Measurements from ENCODE around the gene C21orf91. TPM values are rescaled to one million over a fixed set of nuclear protein-coding genes. Genes with fewer than 3 reads are reported as not detected.
"Not testable (repeated sequence)": the region's sequence is repeated elsewhere in the genome, so short reads cannot be mapped to it uniquely, and the experiment has no call there.

The C21orf91 gene
- total RNA-seq, 2 experiments from 2014 or later = 20.8 to 22.9 TPM

DNA sequence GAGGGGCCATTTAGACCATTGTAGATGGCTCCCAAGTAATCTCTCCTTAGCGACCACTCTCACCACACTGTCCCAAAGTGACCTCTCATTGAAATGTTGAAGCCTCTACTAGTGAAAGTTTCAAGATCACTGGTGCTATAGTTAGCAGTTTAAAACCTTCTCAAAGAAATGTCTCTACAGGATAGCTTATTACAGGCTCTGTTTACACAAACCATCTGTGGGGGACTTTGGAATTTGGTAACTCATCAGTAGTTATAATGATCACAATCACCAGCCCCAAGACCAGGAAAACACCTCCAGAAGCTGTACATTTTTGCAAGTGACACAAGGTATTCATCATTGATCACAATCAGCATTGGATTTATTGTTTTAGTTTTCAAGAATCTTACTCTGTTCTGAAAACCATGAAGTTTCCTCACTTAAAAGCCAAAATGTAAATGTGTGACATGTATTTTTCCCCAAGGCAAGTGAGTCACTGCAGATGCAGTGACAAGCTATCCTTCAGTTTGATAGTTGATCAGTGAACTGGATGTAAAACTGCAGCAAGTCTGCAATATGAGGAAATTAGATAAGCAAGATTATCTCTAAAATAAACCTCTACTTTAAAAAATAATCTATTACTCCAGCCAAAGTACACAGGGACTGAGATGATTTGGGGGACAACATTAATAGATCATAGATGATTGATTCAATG, 41.9 kb downstream of the C21orf91 start:
- intact Hi-C loops (cut with DNase I, micrococcal nuclease) = loop anchor here in 1 of 2 experiments (5.0 kb wide), 1 partner anchor 35 kb away; no protein-coding TSS in a partner anchor
- Mint-ChIP-seq H3K9me3 (ENCODE audit: low read depth) (no peaks in the 10 kb centered on the region), H3K4me3 (no peak overlapping the region), H3K36me3 (ENCODE audit: low read depth) (peaks cover 3% of the 10 kb centered on the region), H3K27ac (peak overlapping the region; percentile 63), H3K27me3 (no peaks in the 10 kb centered on the region), H3K4me1 (peaks cover 62% of the 10 kb centered on the region)
- ChIA-PET CTCF (interaction anchor here (0.9 kb wide), 1 partner anchor 18 kb away, joined by 3 read pairs; no protein-coding TSS in a partner anchor), POLR2A (interaction anchor here (1.8 kb wide), 1 partner anchor 42 kb away, joined by 4 read pairs; the partner anchor contains the start of gene C21orf91)
- DNase-seq = no peak
- peak; percentile 52 for ATAC-seq

DNA sequence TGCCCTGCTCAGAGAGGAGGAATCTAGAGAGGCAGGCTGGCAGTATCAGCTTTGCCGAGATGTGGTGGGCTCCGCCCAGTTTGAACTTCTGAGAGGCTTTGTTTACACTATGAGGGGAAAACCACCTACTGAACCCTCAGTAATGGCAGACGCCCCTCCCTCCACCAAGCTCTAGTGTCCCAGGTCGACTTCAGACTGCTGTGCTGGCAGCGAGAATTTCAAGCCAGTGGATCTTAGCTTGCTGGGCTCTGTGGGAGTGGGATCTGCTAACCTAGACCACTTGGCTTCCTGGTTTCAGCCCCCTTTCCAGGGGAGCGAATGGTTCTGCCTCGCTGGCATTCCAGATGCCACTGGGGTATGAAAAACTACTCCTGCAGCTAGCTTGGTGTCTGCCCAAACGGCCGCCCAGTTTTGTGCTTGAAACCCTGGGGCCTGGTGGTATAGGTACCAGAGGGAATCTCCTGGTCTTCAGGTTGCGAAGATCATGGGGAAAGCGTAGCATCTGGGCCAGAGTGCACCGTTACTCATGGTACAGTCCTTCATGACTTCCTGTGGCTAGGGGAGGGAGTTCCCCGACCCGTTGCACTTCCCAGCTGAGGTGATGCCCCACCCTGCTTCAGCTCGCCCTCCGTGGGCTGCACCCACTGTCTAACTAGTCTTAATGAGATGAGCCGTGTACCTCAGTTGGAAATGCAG, 43.6 kb downstream of the C21orf91 start:
- peak; percentile 69 for DNase-seq
- Mint-ChIP-seq H3K4me3 (peak overlapping the region; percentile 40), H3K27me3 (no peaks in the 10 kb centered on the region), H3K4me1 (peaks cover 45% of the 10 kb centered on the region), H3K27ac (peak overlapping the region; percentile 39), H3K9me3 (ENCODE audit: low read depth) (peaks cover 5% of the 10 kb centered on the region), H3K36me3 (ENCODE audit: low read depth) (peaks cover 3% of the 10 kb centered on the region)
- ATAC-seq = peak; percentile 77
- intact Hi-C loops (cut with DNase I, micrococcal nuclease) = loop anchor here in 1 of 2 experiments (5.0 kb wide), 1 partner anchor 33 kb away; no protein-coding TSS in a partner anchor
- CTCF ChIA-PET = interaction anchor here (0.6 to 2.5 kb wide), 5 partner anchors 8 to 1498 kb away, joined by 3 to 6 read pairs (median 3); no protein-coding TSS in a partner anchor
- POLR2A ChIA-PET = no interaction called here

DNA sequence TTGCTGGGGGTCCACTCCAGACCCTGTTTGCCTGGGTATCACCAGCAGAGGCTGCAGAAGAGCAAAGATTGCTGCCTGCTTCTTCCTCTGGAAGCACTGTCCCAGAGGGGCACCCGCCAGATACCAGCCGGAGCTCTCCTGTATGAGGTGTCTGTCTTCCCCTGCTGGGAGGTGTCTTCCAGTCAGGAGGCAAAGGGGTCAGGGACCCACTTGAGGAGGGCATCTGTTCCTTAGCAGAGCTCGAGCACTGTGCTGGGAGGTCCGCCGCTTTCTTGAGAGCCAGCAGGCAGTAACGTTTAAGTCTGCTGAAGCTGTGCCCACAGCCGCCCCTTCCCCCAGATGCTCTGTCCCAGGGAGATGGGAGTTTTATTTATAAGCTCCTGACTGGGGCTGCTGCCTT, 44.1 kb downstream of the C21orf91 start:
- CTCF ChIA-PET = interaction anchor here (0.6 to 2.5 kb wide), 3 partner anchors 9 to 1497 kb away, joined by 3 to 6 read pairs (median 3); no protein-coding TSS in a partner anchor
- ATAC-seq; DNase-seq; H3K36me3 Mint-ChIP-seq (ENCODE audit: low read depth); H3K9me3 Mint-ChIP-seq (ENCODE audit: low read depth); H3K27me3 Mint-ChIP-seq; H3K4me3 Mint-ChIP-seq; H3K27ac Mint-ChIP-seq; POLR2A ChIA-PET: not testable (repeated sequence)
- intact Hi-C loops (cut with DNase I, micrococcal nuclease) = loop anchor here in 1 of 2 experiments (5.0 kb wide), 1 partner anchor 33 kb away; no protein-coding TSS in a partner anchor
- H3K4me1 Mint-ChIP-seq = peaks cover 40% of the 10 kb centered on the region

DNA sequence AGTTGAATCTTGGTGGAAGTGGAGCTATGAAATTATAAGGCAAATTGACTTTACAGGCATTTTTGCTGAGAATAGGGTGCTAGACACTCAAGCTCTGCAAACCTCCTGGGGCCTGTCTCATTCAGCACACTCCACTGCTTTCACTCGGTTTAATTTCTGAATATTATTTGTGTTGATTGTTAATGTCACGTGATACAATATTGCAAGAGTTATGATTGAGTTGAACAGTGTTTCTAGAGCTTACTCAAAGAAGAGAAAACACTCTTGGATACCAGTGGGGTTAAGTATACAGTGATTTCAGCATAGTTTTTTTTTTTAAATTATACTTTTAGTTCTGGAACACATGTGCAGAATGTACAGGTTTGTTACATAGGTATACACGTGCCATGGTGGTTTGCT, 49.7 kb downstream of the C21orf91 start:
- peaks cover 3% of the 10 kb centered on the region for H3K4me1 Mint-ChIP-seq
- H3K36me3 Mint-ChIP-seq (ENCODE audit: low read depth) = no peaks in the 10 kb centered on the region
- no peak for ATAC-seq
- H3K27me3 Mint-ChIP-seq = no peaks in the 10 kb centered on the region
- CTCF ChIA-PET = no interaction called here
- no peak for DNase-seq
- intact Hi-C loops (cut with DNase I, micrococcal nuclease) = no loop called here
- POLR2A ChIA-PET = no interaction called here
- no peak overlapping the region for H3K4me3 Mint-ChIP-seq
- peaks cover 5% of the 10 kb centered on the region for H3K9me3 Mint-ChIP-seq (ENCODE audit: low read depth)
- H3K27ac Mint-ChIP-seq = no peak overlapping the region

DNA sequence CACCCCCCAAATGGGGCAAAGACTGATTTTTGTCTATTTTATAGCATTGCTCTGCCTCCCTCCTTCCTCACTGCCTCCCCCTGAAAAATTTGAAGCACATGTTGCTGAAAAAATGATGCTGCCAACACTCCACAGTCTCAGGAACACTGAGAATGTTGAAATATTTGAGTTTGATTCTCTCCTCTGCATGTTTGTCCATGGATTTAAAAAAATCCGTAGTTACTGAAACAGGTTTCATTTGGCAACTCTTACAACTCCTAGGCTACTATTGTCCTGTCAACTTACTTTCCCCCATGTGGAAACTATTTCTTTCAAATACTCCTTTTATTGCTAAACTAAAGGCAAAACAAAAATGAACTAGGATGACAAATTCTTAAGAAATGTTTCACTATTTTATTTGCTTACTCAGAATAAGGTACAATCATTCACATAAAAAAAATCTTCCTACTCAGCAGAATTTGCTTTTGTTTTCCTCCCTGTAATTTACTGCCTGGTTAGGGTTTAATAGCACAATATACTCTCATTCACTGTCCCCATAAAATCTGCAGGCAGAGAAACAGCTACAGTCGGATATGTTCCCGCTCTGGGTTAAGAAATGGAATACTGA, 50.2 kb downstream of the C21orf91 start:
- H3K4me3 Mint-ChIP-seq = no peak overlapping the region
- H3K9me3 Mint-ChIP-seq (ENCODE audit: low read depth) = peaks cover 5% of the 10 kb centered on the region
- DNase-seq (no peak), ATAC-seq (no peak)
- no peak overlapping the region for H3K27ac Mint-ChIP-seq
- H3K4me1 Mint-ChIP-seq = peaks cover 3% of the 10 kb centered on the region
- no peaks in the 10 kb centered on the region for H3K27me3 Mint-ChIP-seq
- H3K36me3 Mint-ChIP-seq (ENCODE audit: low read depth) = no peaks in the 10 kb centered on the region
- ChIA-PET POLR2A (no interaction called here), CTCF (no interaction called here)
- intact Hi-C loops (cut with DNase I, micrococcal nuclease) = no loop called here

DNA sequence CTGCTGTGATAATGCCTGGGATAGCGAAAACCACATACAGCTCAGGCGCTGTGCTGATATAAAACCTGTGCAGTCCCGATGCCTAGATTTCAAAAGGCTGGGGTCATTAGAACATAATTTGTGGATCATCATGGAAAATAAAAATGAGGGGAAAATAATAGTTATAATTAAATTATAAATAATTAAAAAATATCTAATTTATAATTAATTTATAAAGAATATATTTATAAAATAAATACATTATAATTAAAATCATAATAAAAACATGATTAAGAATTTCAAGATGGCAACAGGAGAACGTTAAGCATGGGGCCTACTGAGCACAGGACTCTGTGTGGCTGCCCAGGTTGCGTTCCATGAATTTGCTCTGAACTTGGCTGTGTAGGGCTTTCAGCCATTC, 53.9 kb downstream of the C21orf91 start:
- no peaks in the 10 kb centered on the region for H3K9me3 Mint-ChIP-seq (ENCODE audit: low read depth)
- no peaks in the 10 kb centered on the region for H3K27me3 Mint-ChIP-seq
- no peak overlapping the region for H3K27ac Mint-ChIP-seq
- H3K36me3 Mint-ChIP-seq (ENCODE audit: low read depth) = no peaks in the 10 kb centered on the region
- H3K4me3 Mint-ChIP-seq = no peak overlapping the region
- intact Hi-C loops (cut with DNase I, micrococcal nuclease) = no loop called here
- ChIA-PET CTCF (no interaction called here), POLR2A (no interaction called here)
- no peak for DNase-seq
- ATAC-seq = no peak
- peaks cover 3% of the 10 kb centered on the region for H3K4me1 Mint-ChIP-seq

DNA sequence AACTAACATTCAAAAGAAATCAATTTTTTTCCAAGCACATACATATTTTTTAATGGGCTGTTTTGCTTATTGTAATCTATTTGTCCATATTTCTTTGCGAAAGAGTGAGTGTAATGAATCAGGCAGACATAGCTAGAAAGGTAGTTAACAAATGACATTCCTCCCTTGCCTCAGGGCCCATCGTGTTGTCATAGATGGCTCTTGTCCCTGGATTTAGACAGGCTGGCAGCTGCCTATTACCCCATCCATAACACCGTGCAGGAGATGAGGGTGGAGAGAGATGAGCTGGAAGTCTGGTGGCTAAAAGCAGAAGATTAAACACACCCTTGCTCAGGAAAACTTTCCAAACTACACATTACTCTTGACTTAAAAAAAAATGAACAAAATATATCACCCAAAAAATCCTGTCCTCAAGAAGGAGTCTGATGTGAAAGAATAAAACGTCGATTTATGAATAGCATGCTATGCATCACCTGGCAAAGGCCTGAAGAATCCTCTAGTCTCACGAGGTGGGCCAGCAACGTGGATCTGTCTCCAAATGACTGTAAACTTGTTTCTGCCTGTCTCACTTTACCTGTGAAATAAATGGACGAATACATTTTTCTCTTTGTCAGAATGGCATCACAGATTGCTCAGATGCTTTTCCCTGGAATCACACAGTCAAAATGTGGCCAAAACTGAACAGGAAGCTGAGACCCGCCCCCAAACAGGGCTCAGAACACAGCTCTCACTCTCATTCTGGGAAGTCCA, 55.7 kb downstream of the C21orf91 start:
- ATAC-seq = no peak
- Mint-ChIP-seq H3K9me3 (ENCODE audit: low read depth) (no peaks in the 10 kb centered on the region), H3K36me3 (ENCODE audit: low read depth) (no peaks in the 10 kb centered on the region), H3K27ac (no peak overlapping the region), H3K4me3 (no peak overlapping the region), H3K27me3 (no peaks in the 10 kb centered on the region), H3K4me1 (no peaks in the 10 kb centered on the region)
- intact Hi-C loops (cut with DNase I, micrococcal nuclease) = no loop called here
- no peak for DNase-seq
- ChIA-PET POLR2A (no interaction called here), CTCF (no interaction called here)

DNA sequence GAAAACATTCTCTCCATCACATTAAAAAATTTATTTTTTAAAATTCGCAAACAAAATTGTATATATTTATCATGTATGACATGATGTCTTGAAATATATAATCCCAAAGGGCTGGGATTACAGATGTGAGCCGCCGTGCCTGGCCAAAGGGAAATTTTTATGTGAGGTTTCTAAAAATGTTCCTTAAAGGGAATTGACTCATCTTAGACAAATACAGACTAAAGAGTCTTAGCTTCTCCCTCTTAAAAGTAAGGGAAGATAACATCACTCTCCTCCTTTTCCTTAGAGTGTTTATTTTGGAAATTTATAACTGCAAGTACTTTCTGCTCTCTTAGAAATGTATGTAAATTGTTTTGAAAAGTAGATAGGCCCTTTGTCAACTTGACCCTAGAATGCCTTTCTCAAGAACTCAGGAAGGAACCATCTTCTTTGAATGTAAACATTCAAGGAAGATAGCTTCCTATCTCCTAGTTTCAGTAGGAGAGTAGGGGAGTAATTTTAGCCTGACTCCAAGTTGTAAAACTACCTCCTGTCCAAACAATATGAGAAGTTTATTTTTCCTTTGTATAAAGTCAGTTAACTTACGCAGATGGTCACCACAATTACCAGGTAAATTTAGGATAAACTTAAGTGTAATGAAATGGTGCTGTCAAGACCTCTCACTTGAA, 59.5 kb downstream of the C21orf91 start:
- DNase-seq = no peak
- Mint-ChIP-seq H3K9me3 (ENCODE audit: low read depth) (peaks cover 2% of the 10 kb centered on the region), H3K4me3 (no peak overlapping the region), H3K36me3 (ENCODE audit: low read depth) (no peaks in the 10 kb centered on the region), H3K4me1 (no peaks in the 10 kb centered on the region), H3K27ac (no peak overlapping the region), H3K27me3 (no peaks in the 10 kb centered on the region)
- intact Hi-C loops (cut with DNase I, micrococcal nuclease) = no loop called here
- ChIA-PET CTCF (interaction anchor here (1.3 kb wide), 1 partner anchor 21 kb away, joined by 5 read pairs; no protein-coding TSS in a partner anchor), POLR2A (no interaction called here)
- ATAC-seq = no peak

DNA sequence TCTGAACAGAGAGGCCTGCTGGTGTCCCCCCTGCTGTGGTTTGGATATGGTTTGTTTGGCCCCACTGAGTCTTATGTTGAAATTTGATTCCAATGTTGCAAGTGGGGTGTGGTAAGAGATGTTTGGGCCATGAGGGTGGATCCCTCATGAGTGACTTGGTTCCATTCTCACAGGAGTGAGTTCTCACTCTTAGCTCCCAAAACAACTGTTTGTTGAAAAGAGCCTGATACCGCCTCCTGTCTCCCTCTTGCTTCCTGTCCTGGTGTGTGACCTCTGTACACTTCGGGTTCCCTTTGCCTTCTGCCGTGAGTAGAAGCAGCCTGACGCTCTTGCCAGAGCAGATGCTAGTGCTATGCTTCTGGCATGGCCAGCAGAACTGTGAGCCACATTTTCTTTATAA, 60.5 kb downstream of the C21orf91 start:
- no peak for DNase-seq
- intact Hi-C loops (cut with DNase I, micrococcal nuclease) = no loop called here
- ChIA-PET CTCF (no interaction called here), POLR2A (no interaction called here)
- no peak for ATAC-seq
- Mint-ChIP-seq H3K27ac (no peak overlapping the region), H3K9me3 (ENCODE audit: low read depth) (peaks cover 2% of the 10 kb centered on the region), H3K27me3 (no peaks in the 10 kb centered on the region), H3K4me3 (no peak overlapping the region), H3K4me1 (no peaks in the 10 kb centered on the region), H3K36me3 (ENCODE audit: low read depth) (no peaks in the 10 kb centered on the region)

DNA sequence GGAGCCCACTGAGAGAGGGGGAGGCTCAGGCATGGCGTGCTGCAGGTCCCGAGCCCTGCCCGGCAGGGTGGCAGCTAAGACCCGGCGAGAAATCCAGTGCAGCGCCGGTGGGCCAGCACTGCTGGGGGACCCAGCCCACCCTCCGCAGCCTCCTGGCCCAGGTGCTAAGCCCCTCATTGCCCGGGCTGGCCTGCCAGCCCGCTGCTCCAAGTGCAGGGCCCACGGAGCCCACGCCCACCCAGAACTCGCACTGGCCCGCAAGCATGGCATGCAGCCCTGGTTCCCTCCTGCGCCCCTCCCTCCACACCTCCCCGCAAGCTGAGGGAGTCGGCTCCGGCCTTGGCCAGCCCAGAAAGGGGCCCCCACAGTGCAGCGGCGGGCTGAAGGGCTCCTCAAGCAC, 61.5 kb downstream of the C21orf91 start:
- ChIA-PET CTCF (interaction anchor here (0.7 kb wide), 1 partner anchor 37 kb away, joined by 3 read pairs; no protein-coding TSS in a partner anchor), POLR2A (no interaction called here)
- H3K9me3 Mint-ChIP-seq (ENCODE audit: low read depth) = peaks cover 2% of the 10 kb centered on the region

DNA sequence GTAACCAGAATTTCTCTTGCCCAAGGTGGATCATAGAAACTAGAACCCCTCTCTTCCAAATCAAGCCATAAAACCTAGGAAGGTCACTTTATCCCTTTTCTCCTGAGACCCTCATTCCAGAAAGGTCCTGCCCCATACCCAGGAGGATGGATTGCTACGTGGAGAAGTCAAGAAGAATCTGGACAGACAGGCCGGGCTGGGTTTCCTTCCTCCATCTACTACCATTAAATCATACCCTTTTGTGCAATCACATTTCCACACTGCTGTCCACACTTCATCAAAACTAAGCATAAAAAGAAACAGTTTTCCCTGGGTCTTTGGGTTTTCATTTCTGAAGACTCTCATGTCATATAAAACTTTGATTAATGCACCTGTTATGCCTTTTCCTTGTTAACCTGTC, 65.4 kb downstream of the C21orf91 start:
- intact Hi-C loops (cut with DNase I, micrococcal nuclease) = no loop called here
- Mint-ChIP-seq H3K36me3 (ENCODE audit: low read depth) (no peaks in the 10 kb centered on the region), H3K4me1 (no peaks in the 10 kb centered on the region), H3K4me3 (no peak overlapping the region), H3K9me3 (ENCODE audit: low read depth) (peaks cover 3% of the 10 kb centered on the region), H3K27ac (no peak overlapping the region), H3K27me3 (no peaks in the 10 kb centered on the region)
- ATAC-seq = no peak
- DNase-seq = no peak
- POLR2A ChIA-PET = no interaction called here
- CTCF ChIA-PET = no interaction called here

More for the DNA sequence above, 61.5 kb downstream of the C21orf91 start:
- Mint-ChIP-seq H3K4me1 (no peaks in the 10 kb centered on the region), H3K27ac (no peak overlapping the region), H3K36me3 (ENCODE audit: low read depth) (no peaks in the 10 kb centered on the region), H3K4me3 (no peak overlapping the region), H3K27me3 (no peaks in the 10 kb centered on the region)
- DNase-seq (no peak), ATAC-seq (no peak)
- intact Hi-C loops (cut with DNase I, micrococcal nuclease) = no loop called here

Data from activated CD4-positive, alpha-beta T cell treated with anti-CD3 and anti-CD28 coated beads for 36 hours (primary cell).